GM12872 (cell line): Measurements from ENCODE around the gene EIF4G1.

Source experiments
- CTCF ChIP-seq: IDR thresholded peaks from 3 replicates; pipeline ENCODE4 v1.5.1; 2011; ENCODE audit warnings: low read depth, mild to moderate bottlenecking, low read length, moderate library complexity; ENCODE audit not compliant: insufficient read depth

The EIF4G1 gene

DNA sequence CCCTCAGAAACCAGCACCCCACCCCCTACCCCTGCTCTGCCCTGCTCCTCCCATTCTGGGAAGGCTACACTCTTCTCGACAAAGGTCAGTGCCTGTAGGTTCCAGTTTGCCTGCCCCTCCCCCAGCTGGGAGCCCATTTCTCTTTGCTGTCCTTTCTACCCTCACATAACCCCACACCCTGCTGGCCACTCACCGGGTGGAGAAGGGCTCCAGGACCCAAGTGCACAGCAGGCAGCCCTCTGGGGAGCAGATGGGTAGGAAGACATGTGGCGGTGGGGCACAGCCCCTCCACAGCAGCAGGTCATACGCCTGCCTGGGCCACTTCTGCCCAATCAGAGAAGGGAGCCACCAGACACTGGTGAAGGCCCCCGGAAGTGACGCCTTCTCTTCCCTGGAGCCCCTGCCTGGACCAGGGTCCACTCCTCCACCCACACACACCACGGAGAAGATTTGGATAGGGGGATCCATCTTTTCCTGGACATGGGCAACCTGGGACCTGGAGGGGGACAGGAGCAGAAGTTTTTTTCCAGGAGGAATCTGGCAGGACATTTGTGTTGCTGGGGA lies 63.6 kb downstream of the EIF4G1 start, which contains the start of gene THPO:
TSS of gene THPO (minus strand) at position 326 of the 564 bp plus-strand sequence. CDS start 1,948 bp downstream, outside the sequence.
- no peak for TF ChIP-seq CTCF

DNA sequence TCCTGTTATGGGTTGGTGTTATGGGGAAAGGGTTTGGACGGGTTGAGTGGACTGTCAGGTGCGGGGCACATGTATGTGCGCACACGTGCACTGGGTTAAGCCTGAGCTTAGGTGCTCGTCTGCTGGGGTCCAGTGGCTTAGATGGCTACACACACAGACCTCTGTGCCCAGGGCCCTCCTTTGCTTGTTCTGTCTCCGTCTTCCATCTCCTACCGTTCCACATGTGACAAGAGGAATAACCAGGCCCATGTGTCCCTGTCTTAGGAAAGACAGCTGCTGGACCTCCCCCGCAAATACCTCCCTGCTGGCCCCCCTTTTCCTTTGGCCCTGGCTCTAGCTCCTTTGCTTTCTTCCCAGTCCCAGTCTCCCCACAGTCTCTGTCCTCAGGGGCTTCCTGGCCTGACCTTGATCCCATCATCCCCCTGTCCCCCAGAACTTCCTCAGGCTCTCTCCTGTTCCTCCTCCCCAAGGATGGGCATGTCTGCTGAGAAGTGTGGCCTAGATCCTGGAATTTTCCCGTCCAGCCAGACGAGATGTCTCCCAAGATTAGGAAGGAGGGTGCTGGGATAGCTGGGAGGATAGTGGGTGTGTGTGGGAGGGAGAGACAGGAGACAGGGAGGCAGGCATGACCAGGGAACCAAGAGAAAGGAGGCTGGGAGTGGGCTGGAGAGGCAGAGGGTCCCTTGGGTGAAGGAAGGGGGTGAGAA lies 64.4 kb downstream of the EIF4G1 start:
- no peak for TF ChIP-seq CTCF

GRCh38 chr3:184379358-184380184 lies 65.2 kb downstream of the EIF4G1 start, which contains the start of gene CHRD:
Gene CHRD (plus strand): TSS chr3:184380054. CDS start chr3:184380319, 265 bp downstream.
- no peak for TF ChIP-seq CTCF

DNA sequence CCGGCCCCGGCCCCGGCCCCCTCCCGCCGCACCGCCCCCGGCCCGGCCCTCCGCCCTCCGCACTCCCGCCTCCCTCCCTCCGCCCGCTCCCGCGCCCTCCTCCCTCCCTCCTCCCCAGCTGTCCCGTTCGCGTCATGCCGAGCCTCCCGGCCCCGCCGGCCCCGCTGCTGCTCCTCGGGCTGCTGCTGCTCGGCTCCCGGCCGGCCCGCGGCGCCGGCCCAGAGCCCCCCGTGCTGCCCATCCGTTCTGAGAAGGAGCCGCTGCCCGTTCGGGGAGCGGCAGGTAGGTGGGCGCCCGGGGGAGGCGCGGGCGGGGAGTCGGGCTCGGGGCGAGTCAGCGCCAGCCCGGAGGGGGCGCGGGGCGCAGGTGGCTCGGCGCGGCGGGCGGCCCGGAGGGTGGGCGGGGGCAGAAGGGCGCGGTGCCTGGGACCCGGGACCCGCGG lies 65.8 kb downstream of the EIF4G1 start:
- TF ChIP-seq CTCF: no peak

DNA sequence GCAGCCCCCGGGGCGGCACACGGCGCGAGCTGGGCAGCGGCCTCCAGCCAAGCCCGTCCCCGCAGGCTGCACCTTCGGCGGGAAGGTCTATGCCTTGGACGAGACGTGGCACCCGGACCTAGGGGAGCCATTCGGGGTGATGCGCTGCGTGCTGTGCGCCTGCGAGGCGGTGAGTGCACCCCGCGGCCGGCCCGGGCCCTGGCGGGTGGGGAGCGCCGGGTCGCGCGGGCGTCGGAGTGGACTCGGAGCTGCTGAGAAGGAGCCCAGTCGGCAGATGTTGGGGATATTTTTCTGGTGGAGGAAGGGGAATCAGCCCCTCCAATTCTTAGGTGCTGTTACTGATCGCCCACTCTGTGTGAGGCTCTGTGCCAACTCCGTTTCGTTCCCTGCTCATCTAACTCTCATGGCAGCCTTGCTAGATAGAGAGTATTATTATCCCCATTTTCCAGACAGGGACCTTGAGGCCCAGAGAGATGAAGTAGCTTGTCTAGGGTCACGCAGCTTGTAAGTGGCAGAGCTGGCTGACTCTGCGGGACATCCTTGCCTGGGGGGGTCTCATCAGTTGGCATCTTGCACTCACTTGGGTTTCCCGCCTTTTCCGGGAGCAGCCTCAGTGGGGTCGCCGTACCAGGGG lies 66.3 kb downstream of the EIF4G1 start:
- no peak for TF ChIP-seq CTCF

GRCh38 chr3:184381261-184382224 lies 67.1 kb downstream of the EIF4G1 start:
- TF ChIP-seq CTCF: no peak
